Measurements from ENCODE around the gene CFAP43. TPM values are rescaled to one million over a fixed set of nuclear protein-coding genes. Genes with fewer than 3 reads are reported as not detected.
A peak's percentile ranks its signal among the peaks of the same experiment; 100 is the strongest.

The CFAP43 gene
- total and polyA plus RNA-seq, 2 donors, result 0.19 to 1.4 TPM

Small RNA genes lying within 50 kb of the gene (small RNA-seq; reads per million reads assigned to genes)
- gene MIR4482 (0.33 reads per million, percentile 16 among the genes with 10 or more reads in this experiment), gene MIR609 (not detected)

Other genes starting within 250 kb of the CFAP43 start
- 9.8 TPM for gene COL17A1, start 146.5 kb downstream of the CFAP43 start, total RNA-seq
- gene COL17A1, start 146.5 kb downstream of the CFAP43 start, polyA plus RNA-seq, result 9.3 TPM
- 13.6 TPM for gene SFR1, start 110.2 kb downstream of the CFAP43 start, total RNA-seq
- 6.8 TPM for gene SFR1, start 110.2 kb downstream of the CFAP43 start, polyA plus RNA-seq
- 50.0 TPM for gene GSTO1, start 22.5 kb upstream of the CFAP43 start, total RNA-seq
- gene GSTO1, start 22.5 kb upstream of the CFAP43 start, polyA plus RNA-seq, result 114 TPM
- gene GSTO2, start 36.8 kb upstream of the CFAP43 start, total RNA-seq, result 6.5 TPM
- gene GSTO2, start 36.8 kb upstream of the CFAP43 start, polyA plus RNA-seq, result 3.4 TPM
- 7.6 TPM for gene ITPRIP, start 106.1 kb upstream of the CFAP43 start, total RNA-seq
- gene ITPRIP, start 106.1 kb upstream of the CFAP43 start, polyA plus RNA-seq, result 22.4 TPM
- gene CFAP58, start 121.5 kb upstream of the CFAP43 start, total RNA-seq, result 0.69 TPM
- gene CFAP58, start 121.5 kb upstream of the CFAP43 start, polyA plus RNA-seq, result 0.34 TPM

Data from urinary bladder (tissue), 2 donors.